GM18505 (cell line): ENCODE results near the gene ADAMTS12.

Source experiments
- ATAC-seq: cut with Tn5 transposase; IDR thresholded peaks from one replicate; pipeline ENCODE4 v1.9.1; 2021; ENCODE audit not compliant: unreplicated experiment
- POLR2A ChIP-seq: IDR thresholded peaks from 4 replicates; pipeline ENCODE4 v1.6.1; 2011; ENCODE audit warnings: borderline replicate concordance; ENCODE audit not compliant: insufficient read depth, insufficient read length; ENCODE audit errors: extremely low read depth

ADAMTS12 gene

GRCh38 chr5:33631786-33632185 lies 260.0 kb downstream of the ADAMTS12 start:
- ATAC-seq = peak; percentile 99

GRCh38 chr5:33631139-33631538 lies 260.7 kb downstream of the ADAMTS12 start:
- TF ChIP-seq POLR2A = no peak
- ATAC-seq = no peak

More at GRCh38 chr5:33631786-33632185, 260.0 kb downstream of the ADAMTS12 start:
- no peak for TF ChIP-seq POLR2A

DNA sequence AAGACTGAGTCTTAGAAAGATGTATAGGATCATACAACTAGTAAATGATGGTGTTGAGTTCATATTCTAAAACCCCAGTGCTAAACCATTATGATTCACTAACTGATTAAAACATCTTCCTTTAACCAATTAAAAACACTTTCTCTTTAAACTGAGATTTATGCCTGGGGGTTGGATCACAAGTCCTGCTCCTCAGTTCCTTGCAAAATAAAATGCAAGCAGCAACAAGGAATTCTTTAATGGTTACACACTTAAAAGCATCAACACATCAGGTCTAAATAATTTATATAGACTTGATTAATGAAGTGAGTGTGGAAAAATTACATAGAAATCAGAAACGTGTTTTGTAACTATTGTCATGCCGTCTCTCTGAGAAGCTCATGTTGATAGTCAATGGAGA lies 261.8 kb downstream of the ADAMTS12 start:
- no peak for ATAC-seq
- TF ChIP-seq POLR2A = no peak

- TF ChIP-seq POLR2A = no peak
- ATAC-seq = no peak
These were observed 263.0 kb downstream of the ADAMTS12 start for GRCh38 chr5:33628796-33629195.

DNA sequence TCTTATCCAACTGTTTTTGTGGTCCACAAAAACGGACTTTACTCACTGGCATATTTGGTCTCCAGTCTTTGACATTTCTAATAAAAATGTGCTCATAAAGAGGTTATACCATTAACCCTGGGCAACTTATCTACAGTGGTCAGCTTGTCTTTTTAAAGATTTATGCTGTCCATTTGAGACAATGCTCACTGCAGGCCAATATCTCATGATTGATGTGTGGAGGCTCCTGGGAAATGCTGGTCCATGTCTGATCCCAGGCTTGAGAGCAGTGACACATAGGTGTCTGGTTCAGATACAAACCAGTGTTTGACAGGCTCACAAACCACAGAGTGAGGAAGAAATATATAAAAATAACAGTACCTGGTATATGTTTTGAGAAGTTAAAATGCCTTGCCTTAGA lies 270.3 kb downstream of the ADAMTS12 start:
- no peak for TF ChIP-seq POLR2A
- ATAC-seq = no peak

DNA sequence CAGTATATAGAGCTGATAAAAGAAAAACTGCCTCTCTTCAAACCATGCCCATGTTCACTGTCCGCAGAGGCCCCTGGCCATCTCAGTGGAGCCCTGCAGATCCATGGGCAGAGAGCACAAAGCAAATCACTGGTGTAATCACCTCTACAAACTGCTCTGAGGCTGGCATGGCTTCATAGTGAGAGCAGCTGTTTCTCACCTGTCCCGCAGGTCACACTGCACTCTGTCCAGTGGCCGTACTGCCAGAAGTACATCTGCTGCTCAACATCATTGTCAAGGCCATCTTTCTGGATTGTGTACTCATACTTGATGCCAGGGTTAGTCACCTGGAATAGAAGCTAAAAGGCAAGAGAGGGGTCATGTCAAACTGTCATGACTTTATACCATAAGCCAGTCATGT lies 277.8 kb downstream of the ADAMTS12 start:
- ATAC-seq = no peak
- no peak for TF ChIP-seq POLR2A

DNA sequence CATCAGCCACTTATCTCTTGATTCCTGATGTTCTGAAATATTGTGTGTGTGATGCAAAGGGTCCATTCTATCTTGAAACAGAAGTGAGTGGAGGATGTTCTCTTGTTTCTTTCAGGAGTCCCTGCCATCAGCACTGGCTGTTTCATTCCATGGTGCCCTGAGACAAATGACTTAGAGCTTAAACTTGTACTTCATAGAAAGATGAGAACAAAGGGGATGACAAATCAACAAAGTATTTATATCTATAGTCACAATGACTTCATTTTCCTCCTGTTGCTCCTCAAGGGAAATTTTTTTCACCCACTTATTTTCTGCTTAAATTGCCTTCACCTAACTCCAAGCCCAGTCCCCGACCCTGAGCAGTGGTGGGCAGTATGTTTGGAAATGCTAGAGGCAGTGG lies 279.4 kb downstream of the ADAMTS12 start:
- TF ChIP-seq POLR2A = no peak

DNA sequence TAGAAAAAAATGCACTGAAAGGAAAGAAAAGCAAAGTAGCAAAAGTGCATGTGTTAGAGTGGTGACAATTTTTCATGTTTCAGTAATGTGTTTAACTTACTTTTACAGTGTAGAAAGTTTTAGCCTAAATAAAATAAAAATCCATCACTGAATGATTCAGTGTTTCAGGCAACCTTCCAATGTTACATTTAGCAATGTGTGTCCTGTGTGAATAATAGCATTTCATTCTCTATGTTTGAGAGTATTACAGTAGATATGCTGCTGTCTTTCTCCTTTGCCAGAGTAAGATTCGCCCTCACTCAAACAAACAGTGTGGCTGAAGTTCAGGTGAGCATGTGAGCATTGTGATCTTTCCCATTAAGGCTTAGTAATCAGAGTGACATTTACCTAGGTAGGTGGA lies 279.9 kb downstream of the ADAMTS12 start:
- no peak for ATAC-seq
- TF ChIP-seq POLR2A = no peak

More for the DNA sequence above, 279.4 kb downstream of the ADAMTS12 start:
- no peak for ATAC-seq

GRCh38 chr5:33608344-33609041 lies 283.3 kb downstream of the ADAMTS12 start:
- no peak for TF ChIP-seq POLR2A
- no peak for ATAC-seq

GRCh38 chr5:33604503-33604902 lies 287.3 kb downstream of the ADAMTS12 start:
- TF ChIP-seq POLR2A = no peak
- ATAC-seq = no peak

DNA sequence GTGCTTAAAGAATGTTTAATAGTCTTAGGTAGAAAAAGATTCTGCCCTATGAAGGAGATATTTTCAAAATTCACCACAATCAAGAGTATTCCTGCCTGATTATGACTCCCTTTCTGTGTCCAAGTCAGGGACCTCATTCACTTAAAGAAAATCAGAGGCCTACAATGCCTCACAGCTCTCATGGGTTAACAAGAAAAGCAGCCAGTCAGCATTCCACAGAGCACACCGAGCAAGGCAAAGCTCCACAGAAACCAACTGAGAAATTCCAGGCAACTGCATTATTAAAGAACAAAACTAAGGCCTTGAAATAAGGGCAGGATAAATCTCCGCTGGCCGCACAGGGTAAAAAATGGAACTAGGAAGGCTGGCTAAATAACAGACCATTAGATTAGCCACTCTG lies 289.9 kb downstream of the ADAMTS12 start:
- ATAC-seq = no peak
- TF ChIP-seq POLR2A = no peak

- no peak for ATAC-seq
- no peak for TF ChIP-seq POLR2A
These were observed 296.5 kb downstream of the ADAMTS12 start for GRCh38 chr5:33595303-33595702.

DNA sequence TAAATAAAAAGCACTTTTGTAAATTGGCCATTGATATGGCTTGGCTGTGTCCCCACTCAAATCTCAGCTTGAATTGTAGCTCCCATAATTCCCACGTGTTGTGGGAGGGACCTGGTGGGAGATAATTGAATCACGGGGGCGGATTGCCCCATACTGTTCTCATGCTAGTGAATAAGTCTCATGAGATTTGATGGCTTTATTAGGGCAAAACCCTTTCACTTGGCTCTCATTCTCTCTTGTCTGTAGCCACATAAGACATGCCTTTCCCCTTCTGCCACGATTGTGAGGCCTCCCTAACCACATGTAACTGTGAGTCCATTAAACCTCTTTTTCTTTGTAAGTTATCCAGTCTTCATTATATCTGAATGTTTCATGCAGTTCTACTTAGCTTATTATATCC lies 297.8 kb downstream of the ADAMTS12 start:
- ATAC-seq = no peak
- no peak for TF ChIP-seq POLR2A

GRCh38 chr5:33592245-33592644 lies 299.5 kb downstream of the ADAMTS12 start:
- ATAC-seq = no peak
- no peak for TF ChIP-seq POLR2A

GRCh38 chr5:33588654-33589372 lies 303.0 kb downstream of the ADAMTS12 start:
- no peak for TF ChIP-seq POLR2A
- no peak for ATAC-seq

DNA sequence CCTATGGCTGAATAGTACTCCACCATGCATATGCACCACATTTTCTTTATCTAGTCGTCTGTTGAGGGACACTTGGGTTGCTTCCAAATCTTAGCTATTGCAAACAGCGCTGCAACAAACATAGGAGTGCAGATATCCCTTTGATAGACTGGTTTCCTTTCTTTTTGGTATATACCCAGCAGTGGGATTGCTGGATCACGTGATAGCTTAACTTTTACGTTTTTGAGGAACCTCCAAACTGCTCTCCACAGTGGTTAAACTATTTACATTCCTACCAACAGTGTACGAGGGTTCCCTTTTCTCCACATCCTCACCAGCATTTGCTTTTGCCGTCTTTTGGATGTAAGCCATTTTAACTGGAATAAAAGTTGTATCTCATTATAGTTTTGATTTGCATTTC lies 308.5 kb downstream of the ADAMTS12 start:
- TF ChIP-seq POLR2A = no peak
- ATAC-seq = no peak
